ENCODE results near the gene SMARCA4. TPM values are rescaled to one million over a fixed set of nuclear protein-coding genes. Genes with fewer than 3 reads are reported as not detected.

Gene SMARCA4
- total and polyA plus RNA-seq, 11 donors = 34.1 to 70.9 (median 48.6) TPM

GRCh38 chr19:11111771-11112144, 150.9 kb downstream of the SMARCA4 start:
- intact Hi-C loops (cut with DNase I) = loop anchor here in 1 of 10 donors (10.0 kb wide), 1 partner anchor 167 kb away; no protein-coding TSS in a partner anchor
- H3K27ac ChIP-seq = no peak overlapping the region
- DNase-seq (no peak), ATAC-seq (no peak)
- peaks cover 10 to 100% (median 97%) of the 10 kb centered on the region in 9 donors for H3K36me3 ChIP-seq
- TF ChIP-seq POLR2A (IDR thresholded peaks at IDR 0.05) (no peak), CTCF (IDR thresholded peaks at IDR 0.05) (no peak)
- H3K4me3 ChIP-seq = no peak overlapping the region
- H3K4me1 ChIP-seq = no peaks in the 10 kb centered on the region
- no peaks in the 10 kb centered on the region for H3K27me3 ChIP-seq
- no peaks in the 10 kb centered on the region for H3K9me3 ChIP-seq
- 85 to 93% (median 91%) methylated on average over 8 of the region's 8 CpGs for WGBS, 4 donors

Other genes with a start within 250 kb of the SMARCA4 start
- 100 to 1,000 TPM in 8 of 9 donors, 10 to 100 TPM in 1; 98.9 to 204 (median 137) TPM for gene DNM2, start 243.0 kb upstream of the SMARCA4 start, total RNA-seq
- gene DNM2, start 243.0 kb upstream of the SMARCA4 start, polyA plus RNA-seq = 100 to 1,000 TPM in 1 of 2 donors, 10 to 100 TPM in 1; 98.9 to 118 TPM
- 10 to 100 TPM; 27.0 to 56.5 (median 35.0) TPM for gene TMED1, start 124.8 kb upstream of the SMARCA4 start, total RNA-seq
- 10 to 100 TPM; 44.6 to 76.5 TPM for gene TMED1, start 124.8 kb upstream of the SMARCA4 start, polyA plus RNA-seq
- 1 to 10 TPM in 4 of 9 donors, under 1 TPM in 5; 0.21 to 6.0 (median 0.86) TPM for gene C19orf38, start 112.6 kb upstream of the SMARCA4 start, total RNA-seq
- 1 to 10 TPM in 1 of 2 donors, under 1 TPM in 1; 0.23 to 1.1 TPM for gene C19orf38, start 112.6 kb upstream of the SMARCA4 start, polyA plus RNA-seq
- gene CARM1, start 89.5 kb upstream of the SMARCA4 start, total RNA-seq = 10 to 100 TPM; 22.4 to 39.5 (median 29.3) TPM
- 10 to 100 TPM; 26.9 to 38.6 TPM for gene CARM1, start 89.5 kb upstream of the SMARCA4 start, polyA plus RNA-seq
- gene YIPF2, start 32.4 kb upstream of the SMARCA4 start, total RNA-seq = 10 to 100 TPM; 11.5 to 27.1 (median 17.3) TPM
- gene YIPF2, start 32.4 kb upstream of the SMARCA4 start, polyA plus RNA-seq = 10 to 100 TPM; 21.5 to 38.7 TPM
- gene TIMM29, start 32.2 kb upstream of the SMARCA4 start, total RNA-seq = 10 to 100 TPM; 10.0 to 29.3 (median 14.5) TPM
- 10 to 100 TPM; 15.5 to 17.3 TPM for gene TIMM29, start 32.2 kb upstream of the SMARCA4 start, polyA plus RNA-seq
- 10 to 100 TPM in 8 of 9 donors, 1 to 10 TPM in 1; 4.3 to 30.9 (median 19.0) TPM for gene LDLR, start 128.4 kb downstream of the SMARCA4 start, total RNA-seq
- 10 to 100 TPM in 1 of 2 donors, 1 to 10 TPM in 1; 4.5 to 45.9 TPM for gene LDLR, start 128.4 kb downstream of the SMARCA4 start, polyA plus RNA-seq
- gene SPC24, start 194.8 kb downstream of the SMARCA4 start, total RNA-seq = 10 to 100 TPM in 1 of 9 donors, 1 to 10 TPM in 8; 1.7 to 10.7 (median 5.2) TPM
- 1 to 10 TPM; 1.4 to 3.0 TPM for gene SPC24, start 194.8 kb downstream of the SMARCA4 start, polyA plus RNA-seq
- 1,000 to 10,000 TPM in 1 of 9 donors, 100 to 1,000 TPM in 8; 232 to 1,831 (median 296) TPM for gene KANK2, start 236.5 kb downstream of the SMARCA4 start, total RNA-seq
- gene KANK2, start 236.5 kb downstream of the SMARCA4 start, polyA plus RNA-seq = 100 to 1,000 TPM; 275 to 281 TPM